ENCODE results near the gene TM9SF2. TPM values are rescaled to one million over a fixed set of nuclear protein-coding genes. Genes with fewer than 3 reads are reported as not detected.
"Not testable (repeated sequence)": the region's sequence is repeated elsewhere in the genome, so short reads cannot be mapped to it uniquely, and the experiment has no call there.

The TM9SF2 gene
- total RNA-seq: 10 to 100 TPM; 54.5 to 55.8 (median 55.3) TPM

GRCh38 chr13:99501184-99501847 lies at the start of gene TM9SF2:
Gene TM9SF2, plus strand, starts transcription at chr13:99501472. Its CDS starts 135 bp downstream, at chr13:99501607.
- no peaks in the 10 kb centered on the region for H3K27me3 Mint-ChIP-seq (ENCODE audit: low read depth)
- peaks cover 2% of the 10 kb centered on the region for H3K36me3 Mint-ChIP-seq (ENCODE audit: insufficient read depth)
- ATAC-seq (peak; percentile 66 to 70), DNase-seq (peak; percentile 93)
- H3K9me3 Mint-ChIP-seq: no peaks in the 10 kb centered on the region
- peaks cover 78% of the 10 kb centered on the region for H3K4me1 Mint-ChIP-seq (ENCODE audit: low read depth)
- peak within 1 kb of the TSS; percentile 98 for H3K4me3 Mint-ChIP-seq

- no peak overlapping the region for H3K4me3 Mint-ChIP-seq
- DNase-seq (no peak), ATAC-seq (no peak)
- H3K36me3 Mint-ChIP-seq (ENCODE audit: insufficient read depth): peaks cover 1% of the 10 kb centered on the region
- H3K27me3 Mint-ChIP-seq (ENCODE audit: low read depth): peaks cover 15% of the 10 kb centered on the region
- H3K4me1 Mint-ChIP-seq (ENCODE audit: low read depth): peaks cover 3% of the 10 kb centered on the region
- peaks cover 6% of the 10 kb centered on the region for H3K9me3 Mint-ChIP-seq
These were observed 46.6 kb upstream of the TM9SF2 start for GRCh38 chr13:99454518-99455183.

GRCh38 chr13:99459099-99459850 lies 42.0 kb upstream of the TM9SF2 start:
- H3K9me3 Mint-ChIP-seq: peaks cover 6% of the 10 kb centered on the region
- DNase-seq: no peak
- ATAC-seq: no peak
- no peaks in the 10 kb centered on the region for H3K27me3 Mint-ChIP-seq (ENCODE audit: low read depth)
- H3K4me3 Mint-ChIP-seq: no peak overlapping the region
- H3K36me3 Mint-ChIP-seq (ENCODE audit: insufficient read depth): no peaks in the 10 kb centered on the region
- peaks cover 8% of the 10 kb centered on the region for H3K4me1 Mint-ChIP-seq (ENCODE audit: low read depth)

- not testable (repeated sequence) for DNase-seq; ATAC-seq; H3K27me3 Mint-ChIP-seq (ENCODE audit: low read depth); H3K4me3 Mint-ChIP-seq; H3K9me3 Mint-ChIP-seq; H3K36me3 Mint-ChIP-seq (ENCODE audit: insufficient read depth)
- peaks cover 20% of the 10 kb centered on the region for H3K4me1 Mint-ChIP-seq (ENCODE audit: low read depth)
These were observed 40.5 kb upstream of the TM9SF2 start for GRCh38 chr13:99460802-99461201.

GRCh38 chr13:99463646-99464397 lies 37.5 kb upstream of the TM9SF2 start:
- H3K4me3 Mint-ChIP-seq: peak overlapping the region; percentile 14
- H3K27me3 Mint-ChIP-seq (ENCODE audit: low read depth): peaks cover under 1% of the 10 kb centered on the region
- peaks cover 2% of the 10 kb centered on the region for H3K36me3 Mint-ChIP-seq (ENCODE audit: insufficient read depth)
- DNase-seq (no peak), ATAC-seq (no peak)
- H3K4me1 Mint-ChIP-seq (ENCODE audit: low read depth): peaks cover 20% of the 10 kb centered on the region
- no peaks in the 10 kb centered on the region for H3K9me3 Mint-ChIP-seq

GRCh38 chr13:99464441-99464949 lies 36.8 kb upstream of the TM9SF2 start:
- H3K27me3 Mint-ChIP-seq (ENCODE audit: low read depth): peaks cover 2% of the 10 kb centered on the region
- H3K4me1 Mint-ChIP-seq (ENCODE audit: low read depth): peaks cover 20% of the 10 kb centered on the region
- H3K36me3 Mint-ChIP-seq (ENCODE audit: insufficient read depth): peaks cover 4% of the 10 kb centered on the region
- H3K9me3 Mint-ChIP-seq: no peaks in the 10 kb centered on the region
- peak overlapping the region; percentile 14 for H3K4me3 Mint-ChIP-seq
- DNase-seq (no peak), ATAC-seq (peak; percentile 65 to 70)

- Mint-ChIP-seq H3K4me3 (no peak overlapping the region), H3K27me3 (ENCODE audit: low read depth) (peaks cover 2% of the 10 kb centered on the region), H3K36me3 (ENCODE audit: insufficient read depth) (peaks cover 4% of the 10 kb centered on the region), H3K9me3 (no peaks in the 10 kb centered on the region), H3K4me1 (ENCODE audit: low read depth) (peaks cover 20% of the 10 kb centered on the region)
- DNase-seq: no peak
- no peak for ATAC-seq
These were observed 35.8 kb upstream of the TM9SF2 start for GRCh38 chr13:99465454-99465853.

GRCh38 chr13:99467764-99468163 lies 33.5 kb upstream of the TM9SF2 start:
- Mint-ChIP-seq H3K27me3 (ENCODE audit: low read depth) (peaks cover 2% of the 10 kb centered on the region), H3K4me3 (no peak overlapping the region), H3K9me3 (no peaks in the 10 kb centered on the region), H3K4me1 (ENCODE audit: low read depth) (peaks cover 17% of the 10 kb centered on the region), H3K36me3 (ENCODE audit: insufficient read depth) (peaks cover 7% of the 10 kb centered on the region)
- no peak for DNase-seq
- no peak for ATAC-seq

GRCh38 chr13:99469041-99469440 lies 32.2 kb upstream of the TM9SF2 start:
- Mint-ChIP-seq H3K4me3 (no peak overlapping the region), H3K27me3 (ENCODE audit: low read depth) (peaks cover 2% of the 10 kb centered on the region), H3K9me3 (no peaks in the 10 kb centered on the region), H3K4me1 (ENCODE audit: low read depth) (peaks cover 15% of the 10 kb centered on the region), H3K36me3 (ENCODE audit: insufficient read depth) (peaks cover 7% of the 10 kb centered on the region)
- DNase-seq (no peak), ATAC-seq (no peak)

GRCh38 chr13:99470027-99470426 lies 31.2 kb upstream of the TM9SF2 start:
- no peaks in the 10 kb centered on the region for H3K9me3 Mint-ChIP-seq
- no peak for DNase-seq
- peaks cover 5% of the 10 kb centered on the region for H3K4me1 Mint-ChIP-seq (ENCODE audit: low read depth)
- no peak for ATAC-seq
- H3K4me3 Mint-ChIP-seq: no peak overlapping the region
- H3K27me3 Mint-ChIP-seq (ENCODE audit: low read depth): peaks cover 2% of the 10 kb centered on the region
- peaks cover 7% of the 10 kb centered on the region for H3K36me3 Mint-ChIP-seq (ENCODE audit: insufficient read depth)

GRCh38 chr13:99471221-99472121 lies 29.8 kb upstream of the TM9SF2 start:
- Mint-ChIP-seq H3K4me3 (no peak overlapping the region), H3K9me3 (no peaks in the 10 kb centered on the region), H3K27me3 (ENCODE audit: low read depth) (peaks cover 2% of the 10 kb centered on the region), H3K36me3 (ENCODE audit: insufficient read depth) (peaks cover 7% of the 10 kb centered on the region), H3K4me1 (ENCODE audit: low read depth) (no peaks in the 10 kb centered on the region)
- no peak for DNase-seq
- no peak for ATAC-seq

- Mint-ChIP-seq H3K27me3 (ENCODE audit: low read depth) (peaks cover 2% of the 10 kb centered on the region), H3K4me1 (ENCODE audit: low read depth) (peaks cover 2% of the 10 kb centered on the region), H3K36me3 (ENCODE audit: insufficient read depth) (peaks cover 7% of the 10 kb centered on the region), H3K9me3 (no peaks in the 10 kb centered on the region), H3K4me3 (no peak overlapping the region)
- DNase-seq (no peak), ATAC-seq (no peak)
These were observed 29.2 kb upstream of the TM9SF2 start for GRCh38 chr13:99472122-99472440.

GRCh38 chr13:99473515-99473914 lies 27.8 kb upstream of the TM9SF2 start:
- no peak for ATAC-seq
- H3K27me3 Mint-ChIP-seq (ENCODE audit: low read depth): peaks cover 2% of the 10 kb centered on the region
- H3K36me3 Mint-ChIP-seq (ENCODE audit: insufficient read depth): peaks cover 7% of the 10 kb centered on the region
- no peak overlapping the region for H3K4me3 Mint-ChIP-seq
- peaks cover 2% of the 10 kb centered on the region for H3K4me1 Mint-ChIP-seq (ENCODE audit: low read depth)
- H3K9me3 Mint-ChIP-seq: no peaks in the 10 kb centered on the region
- no peak for DNase-seq

All from activated T-cell treated with anti-CD3 and anti-CD28 coated beads, Interleukin-2, amount 50 U/mL, for 4 hours (primary cell).